Medulla oblongata (tissue), 1 donor: ENCODE measurements around the gene CASD1.

Experiments used
- DNase-seq: peaks from one replicate; pipeline ENCODE4 v3.0.0-alpha.2; 2015; ENCODE audit errors: extremely low spot score

The CASD1 gene

DNA sequence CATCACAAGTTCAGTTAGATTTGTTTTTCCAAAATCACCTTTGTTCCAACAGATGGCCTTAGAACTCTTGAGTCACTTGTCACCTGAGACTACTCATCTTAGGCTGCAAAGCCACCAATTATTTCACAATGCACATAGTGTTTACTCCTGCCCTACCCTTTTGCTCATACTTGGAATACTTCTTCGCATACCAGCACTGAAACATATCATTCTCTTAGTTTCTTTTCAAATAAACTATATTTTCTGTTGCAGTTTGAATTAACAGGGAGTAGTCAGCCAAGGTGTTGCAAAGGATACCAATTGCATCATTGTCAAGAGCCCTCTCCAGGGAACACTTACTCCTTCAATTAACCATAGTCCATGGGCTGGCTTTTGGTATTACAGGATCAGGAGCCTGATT, 71.0 kb downstream of the CASD1 start:
- no peak for DNase-seq

DNA sequence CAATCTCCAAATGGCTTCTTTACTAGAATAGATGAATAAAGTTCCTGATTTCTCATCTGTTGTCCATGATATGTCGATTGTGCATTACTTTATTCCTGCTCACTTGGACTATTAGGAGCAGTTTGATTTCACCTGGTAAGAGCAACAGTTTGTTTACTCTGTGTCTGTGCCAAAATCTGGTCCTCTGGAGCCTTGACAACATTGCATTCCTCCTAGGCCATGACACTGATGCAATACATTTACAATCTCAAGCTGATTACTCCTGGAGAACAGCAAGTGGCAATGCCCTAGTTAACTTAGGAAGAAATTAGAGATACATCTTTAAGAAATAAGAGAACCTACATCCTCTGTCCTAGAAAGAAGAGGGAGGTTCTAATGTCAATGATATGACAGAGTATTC, 74.5 kb downstream of the CASD1 start:
- no peak for DNase-seq

DNA sequence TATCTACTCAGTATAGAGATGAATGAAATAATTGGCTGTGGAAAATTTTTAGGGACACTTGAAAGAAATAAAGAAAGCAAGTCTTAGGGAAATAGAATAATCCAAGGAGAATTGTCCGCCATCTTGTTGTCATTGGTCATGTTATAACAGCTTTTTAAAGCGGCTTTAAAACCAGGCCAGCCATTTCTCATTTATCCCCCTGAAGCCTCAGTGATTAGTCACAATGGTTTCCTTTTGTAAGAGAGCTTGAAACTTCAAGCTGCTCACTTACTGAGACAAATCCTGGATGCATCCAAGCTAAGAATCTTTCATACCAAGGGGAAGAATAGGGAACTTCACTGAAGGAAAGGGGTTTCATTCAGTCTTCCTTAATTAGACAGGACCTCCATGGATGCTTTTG, 78.5 kb downstream of the CASD1 start:
- DNase-seq = no peak

DNA sequence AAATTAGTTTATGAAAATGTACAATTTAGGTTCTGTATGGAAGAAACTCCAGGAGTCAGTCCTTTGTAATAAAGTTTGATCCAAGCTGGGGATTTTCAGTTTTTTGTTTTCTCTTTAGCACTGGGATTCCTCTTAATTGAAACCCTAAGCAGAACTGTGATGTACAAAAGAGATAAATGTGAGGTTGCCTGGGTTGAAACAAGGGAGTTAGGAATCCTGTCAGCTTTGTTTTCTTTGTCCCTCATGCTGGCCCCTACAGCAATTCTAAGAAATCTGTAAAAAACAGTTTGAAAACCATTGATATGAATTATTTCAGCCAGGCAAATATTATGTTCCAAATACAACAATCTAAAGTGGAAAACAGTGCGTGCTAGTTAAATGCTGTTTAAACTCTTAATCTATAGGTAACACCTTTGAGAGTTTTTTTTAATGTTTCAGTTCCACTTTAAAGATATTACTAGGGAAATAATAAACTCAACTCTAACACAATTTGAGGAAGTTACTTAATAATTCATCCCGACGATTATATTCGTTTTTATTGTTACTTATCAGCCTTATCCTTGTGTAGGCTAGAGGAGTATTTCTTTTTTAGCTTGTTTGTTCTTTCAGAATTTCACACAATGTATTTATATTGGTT, 81.0 kb downstream of the CASD1 start:
- DNase-seq = no peak

DNA sequence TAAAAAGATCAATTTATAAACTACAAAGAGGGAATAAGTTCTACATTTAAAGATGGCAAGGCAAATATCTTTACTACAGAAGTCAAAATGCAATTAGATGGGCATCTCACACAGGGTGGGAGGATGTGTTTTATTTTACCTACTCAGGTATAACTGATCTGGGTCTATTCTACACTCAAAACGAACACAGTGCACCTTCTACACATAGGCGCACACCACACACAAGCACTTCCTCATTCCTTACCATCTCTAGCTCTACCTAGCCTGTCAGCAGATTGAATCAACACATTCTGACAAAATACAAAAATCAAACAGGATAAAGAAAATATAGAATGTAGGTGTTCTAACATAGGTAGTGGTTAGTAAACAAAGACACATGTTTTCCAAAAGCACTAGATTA, 81.6 kb downstream of the CASD1 start:
- DNase-seq = no peak

DNA sequence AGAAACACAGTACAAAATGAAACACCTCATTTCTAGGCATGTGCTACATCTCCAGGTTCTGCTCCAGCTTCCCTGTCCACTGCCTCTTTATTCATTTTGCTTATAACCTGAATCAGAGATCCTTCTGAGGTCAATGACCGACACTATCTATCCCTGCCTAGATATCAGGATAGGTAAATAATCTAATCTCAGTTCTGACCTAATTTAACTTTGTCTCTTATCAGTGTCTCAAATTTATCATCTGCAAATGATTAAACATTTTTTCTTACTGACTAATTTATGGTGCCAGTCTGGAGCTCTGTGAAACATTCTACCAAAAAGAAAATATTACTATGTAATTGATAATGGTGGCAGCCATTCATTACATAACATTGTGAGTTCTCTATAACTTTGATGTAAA, 85.3 kb downstream of the CASD1 start:
- DNase-seq = no peak

DNA sequence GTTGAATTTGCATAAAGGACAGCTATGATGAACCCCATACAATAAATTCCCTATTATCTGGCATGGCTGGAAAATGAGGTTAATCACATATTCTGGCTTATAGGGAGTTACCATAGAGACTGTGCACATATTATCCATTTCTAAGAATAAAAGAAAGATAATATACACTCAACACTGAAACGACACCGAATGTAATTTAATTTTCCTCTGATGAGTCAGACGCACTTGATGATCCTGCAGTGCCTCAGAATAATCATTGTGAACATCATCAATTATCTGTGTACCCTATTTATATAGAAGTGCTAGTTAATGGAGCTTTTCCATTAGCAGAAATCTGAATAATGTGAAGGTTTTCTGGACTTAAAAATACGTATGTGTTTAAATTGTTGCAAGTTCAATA, 86.1 kb downstream of the CASD1 start:
- DNase-seq = no peak

DNA sequence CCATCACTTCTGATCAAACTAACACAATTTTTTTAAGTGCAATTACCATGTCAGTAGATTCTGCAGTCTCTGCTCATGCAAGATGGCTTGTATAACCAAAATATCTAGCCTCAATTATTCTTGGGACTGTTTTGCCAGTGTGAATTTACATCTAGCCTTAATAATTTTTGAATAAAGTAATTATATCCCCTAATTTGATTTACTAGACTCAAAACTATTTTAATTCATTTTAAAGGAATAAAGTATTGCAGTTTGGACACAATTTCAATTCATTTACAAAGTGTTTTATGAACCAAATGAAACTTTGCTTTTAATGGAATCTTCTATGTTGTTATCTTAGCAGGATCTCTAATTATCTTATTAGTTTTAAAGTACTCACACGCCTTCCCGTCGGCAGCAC, 90.7 kb downstream of the CASD1 start:
- no peak for DNase-seq

DNA sequence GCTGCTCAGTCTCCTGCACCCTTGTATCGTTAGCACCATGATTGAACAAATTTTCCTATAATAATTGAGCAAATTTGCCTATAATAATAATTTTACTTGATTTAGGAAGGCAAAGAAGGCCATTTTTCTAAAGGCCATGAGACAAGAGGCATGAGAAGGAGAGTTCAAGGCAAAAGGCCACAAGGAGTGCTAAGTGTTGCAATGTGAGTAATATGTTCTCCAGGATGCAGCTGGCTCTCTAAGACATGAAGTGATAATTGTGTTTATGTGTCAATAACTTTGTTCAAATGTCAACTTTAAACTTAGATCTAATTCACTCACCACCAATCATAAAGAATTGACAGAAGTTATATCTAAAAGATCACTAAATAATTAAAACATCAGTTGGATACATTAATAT, 92.6 kb downstream of the CASD1 start:
- no peak for DNase-seq

DNA sequence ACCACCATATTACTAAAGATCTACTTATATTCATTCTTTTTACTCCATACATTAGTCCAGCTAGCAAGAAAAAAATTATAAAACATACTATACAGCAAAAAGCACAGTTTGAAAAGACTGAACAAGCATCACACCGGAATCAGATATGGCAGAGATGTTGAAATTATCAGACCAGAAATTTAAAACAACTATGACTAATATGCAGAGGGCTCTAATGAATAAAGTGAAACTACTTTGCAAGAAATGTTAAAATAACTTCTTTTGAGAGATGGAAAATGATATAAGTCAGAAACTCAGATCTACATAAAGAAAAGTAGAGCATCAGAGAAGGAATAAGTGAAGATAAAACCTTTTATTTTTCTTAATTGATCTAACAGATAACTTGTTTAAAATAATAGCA, 95.4 kb downstream of the CASD1 start:
- no peak for DNase-seq
